ENCODE measurements around the gene LAMA2. TPM values are rescaled to one million over a fixed set of nuclear protein-coding genes. Genes with fewer than 3 reads are reported as not detected.

Gene LAMA2
- total and polyA plus RNA-seq, 2 donors (not counting 3 experiments of a cell fraction or from before 2014, with no cell fraction given): 0.51 to 0.75 TPM

DNA sequence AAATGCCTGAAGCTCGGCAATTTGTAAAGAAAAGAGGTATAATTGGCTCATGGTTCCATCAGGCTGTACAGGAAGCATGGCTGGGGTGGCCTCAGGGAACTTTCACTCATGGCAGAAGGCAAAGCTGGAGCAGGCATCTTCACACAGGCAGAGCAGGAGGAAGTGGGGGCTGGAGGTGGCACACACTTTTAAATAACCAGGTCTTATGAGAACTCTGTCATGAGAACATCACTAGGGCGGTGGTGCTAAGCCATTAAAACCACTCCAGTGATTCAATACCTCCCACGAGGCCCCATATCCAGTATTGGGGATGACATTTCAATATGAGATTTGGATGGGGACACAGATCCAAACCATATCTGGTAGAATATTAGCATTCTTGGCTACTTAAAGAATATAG is 481.8 kb downstream of the LAMA2 start:
- DNase-seq (ENCODE audit: low read depth, low spot score): no peak
- BruUV-seq (replicated peaks): no TSS peak
- H3K9ac ChIP-seq (replicated peaks; ENCODE audit: extremely low read depth, insufficient read depth, low read length): no peak overlapping the region
- no peaks in the 10 kb centered on the region for H3K4me1 ChIP-seq (ENCODE audit: control insufficient read depth, extremely low read depth, insufficient read depth, low read length)
- ChIA-PET POLR2A (no interaction called here), CTCF (no interaction called here)
- H3K4me3 ChIP-seq (replicated peaks in 1 of 3; ENCODE audit: insufficient read depth in 1 of 3, low read depth in 1 of 3, low read length in 3 of 3): no peak overlapping the region
- H3K4me2 ChIP-seq (ENCODE audit: insufficient read depth, low read length): no peak overlapping the region
- H3K79me2 ChIP-seq (ENCODE audit: control insufficient read depth, insufficient read depth, low read length): no peaks in the 10 kb centered on the region
- no peaks in the 10 kb centered on the region for H3K36me3 ChIP-seq (ENCODE audit: control insufficient read depth in 2 of 2, extremely low read depth in 1 of 2, insufficient read depth in 2 of 2, low read length in 2 of 2)
- no peak for TF ChIP-seq GATA2 (IDR thresholded peaks at IDR 0.05; ENCODE audit: insufficient read depth, insufficient read length, low read depth, low read length)
- no peak for TF ChIP-seq JUN (IDR thresholded peaks at IDR 0.05; ENCODE audit: borderline replicate concordance, insufficient read depth, insufficient read length, low read depth)
- no peak for TF ChIP-seq MYC (IDR thresholded peaks at IDR 0.05; ENCODE audit: low read depth, low read length)
- H4K20me1 ChIP-seq (replicated peaks; ENCODE audit: control insufficient read depth, extremely low read depth, insufficient read depth, low read length): no peaks in the 10 kb centered on the region
- no peak overlapping the region for H3K27ac ChIP-seq (ENCODE audit: insufficient read depth, low read depth, low read length)
- H2AFZ ChIP-seq (ENCODE audit: low read depth, low read length): no peak overlapping the region
- H3K27me3 ChIP-seq (ENCODE audit: control insufficient read depth in 2 of 2, insufficient read depth in 2 of 2, low read length in 2 of 2): no peaks in the 10 kb centered on the region
- H3K9me3 ChIP-seq (replicated peaks; ENCODE audit: control insufficient read depth, insufficient read depth, low read length): no peaks in the 10 kb centered on the region
- intact Hi-C loops (cut with micrococcal nuclease) (no loop called here), dilution Hi-C loops (cut with MboI; ENCODE audit: extremely low pct_ligation_motif_present, low sequenced_read_pairs) (no loop called here)
- no peak for FAIRE-seq
- no peaks in the 10 kb centered on the region for H3K9me1 ChIP-seq (replicated peaks; ENCODE audit: control insufficient read depth, extremely low read depth, insufficient read depth, low read length)

DNA sequence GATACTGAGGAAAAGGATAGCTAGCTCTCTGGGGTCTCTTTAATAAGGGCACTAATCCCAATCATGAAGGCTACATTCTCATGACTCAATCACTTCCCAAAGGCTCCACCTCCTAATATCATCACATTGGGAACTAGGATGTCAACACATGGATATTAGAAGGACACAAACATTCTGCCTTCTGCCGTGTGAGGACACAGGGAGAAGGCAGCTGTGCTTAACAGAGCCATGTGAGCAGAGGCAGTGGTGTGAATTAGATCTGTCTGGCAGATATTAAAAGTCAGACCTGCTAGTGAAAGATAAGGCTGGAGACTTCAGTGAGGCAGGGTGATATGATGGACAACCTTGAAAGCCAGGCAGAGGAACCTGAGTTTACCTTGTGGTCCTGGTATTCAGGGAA is 485.1 kb downstream of the LAMA2 start:
- H3K36me3 ChIP-seq (ENCODE audit: control insufficient read depth in 2 of 2, extremely low read depth in 1 of 2, insufficient read depth in 2 of 2, low read length in 2 of 2): no peaks in the 10 kb centered on the region
- H3K27me3 ChIP-seq (ENCODE audit: control insufficient read depth in 2 of 2, insufficient read depth in 2 of 2, low read length in 2 of 2): no peaks in the 10 kb centered on the region
- no peak overlapping the region for H3K9ac ChIP-seq (replicated peaks; ENCODE audit: extremely low read depth, insufficient read depth, low read length)
- no peaks in the 10 kb centered on the region for H3K9me1 ChIP-seq (replicated peaks; ENCODE audit: control insufficient read depth, extremely low read depth, insufficient read depth, low read length)
- no peaks in the 10 kb centered on the region for H4K20me1 ChIP-seq (replicated peaks; ENCODE audit: control insufficient read depth, extremely low read depth, insufficient read depth, low read length)
- dilution Hi-C loops (cut with MboI; ENCODE audit: extremely low pct_ligation_motif_present, low sequenced_read_pairs) (no loop called here), intact Hi-C loops (cut with micrococcal nuclease) (no loop called here)
- H3K27ac ChIP-seq (ENCODE audit: insufficient read depth, low read depth, low read length): no peak overlapping the region
- no peaks in the 10 kb centered on the region for H3K9me3 ChIP-seq (replicated peaks; ENCODE audit: control insufficient read depth, insufficient read depth, low read length)
- no peak overlapping the region for H3K4me3 ChIP-seq (replicated peaks in 1 of 3; ENCODE audit: insufficient read depth in 1 of 3, low read depth in 1 of 3, low read length in 3 of 3)
- H3K4me1 ChIP-seq (ENCODE audit: control insufficient read depth, extremely low read depth, insufficient read depth, low read length): no peaks in the 10 kb centered on the region
- no peaks in the 10 kb centered on the region for H3K79me2 ChIP-seq (ENCODE audit: control insufficient read depth, insufficient read depth, low read length)
- H3K4me2 ChIP-seq (ENCODE audit: insufficient read depth, low read length): no peak overlapping the region
- FAIRE-seq (no peak), DNase-seq (ENCODE audit: low read depth, low spot score) (no peak)
- BruUV-seq (replicated peaks): no TSS peak
- TF ChIP-seq FOS (IDR thresholded peaks at IDR 0.05; ENCODE audit: borderline replicate concordance, insufficient read depth, low read length) (no peak), JUN (IDR thresholded peaks at IDR 0.05; ENCODE audit: borderline replicate concordance, insufficient read depth, insufficient read length, low read depth) (no peak), POLR2A (IDR thresholded peaks at IDR 0.05; ENCODE audit: low read depth, low read length) (no peak), MYC (IDR thresholded peaks at IDR 0.05; ENCODE audit: low read depth, low read length) (no peak), EZH2 (IDR thresholded peaks at IDR 0.05; ENCODE audit: borderline replicate concordance, low read depth, low read length, severe bottlenecking) (no peak), POLR2AphosphoS5 (IDR thresholded peaks at IDR 0.05; ENCODE audit: insufficient read depth, low read depth, low read length) (no peak), GATA2 (IDR thresholded peaks at IDR 0.05; ENCODE audit: insufficient read depth, insufficient read length, low read depth, low read length) (no peak)
- TF ChIP-seq, protein P1, sequence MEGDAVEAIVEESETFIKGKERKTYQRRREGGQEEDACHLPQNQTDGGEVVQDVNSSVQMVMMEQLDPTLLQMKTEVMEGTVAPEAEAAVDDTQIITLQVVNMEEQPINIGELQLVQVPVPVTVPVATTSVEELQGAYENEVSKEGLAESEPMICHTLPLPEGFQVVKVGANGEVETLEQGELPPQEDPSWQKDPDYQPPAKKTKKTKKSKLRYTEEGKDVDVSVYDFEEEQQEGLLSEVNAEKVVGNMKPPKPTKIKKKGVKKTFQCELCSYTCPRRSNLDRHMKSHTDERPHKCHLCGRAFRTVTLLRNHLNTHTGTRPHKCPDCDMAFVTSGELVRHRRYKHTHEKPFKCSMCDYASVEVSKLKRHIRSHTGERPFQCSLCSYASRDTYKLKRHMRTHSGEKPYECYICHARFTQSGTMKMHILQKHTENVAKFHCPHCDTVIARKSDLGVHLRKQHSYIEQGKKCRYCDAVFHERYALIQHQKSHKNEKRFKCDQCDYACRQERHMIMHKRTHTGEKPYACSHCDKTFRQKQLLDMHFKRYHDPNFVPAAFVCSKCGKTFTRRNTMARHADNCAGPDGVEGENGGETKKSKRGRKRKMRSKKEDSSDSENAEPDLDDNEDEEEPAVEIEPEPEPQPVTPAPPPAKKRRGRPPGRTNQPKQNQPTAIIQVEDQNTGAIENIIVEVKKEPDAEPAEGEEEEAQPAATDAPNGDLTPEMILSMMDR (IDR thresholded peaks at IDR 0.05; ENCODE audit: extremely low read depth in 1 of 2, insufficient read depth in 1 of 2, low read depth in 1 of 2, low read length in 2 of 2): no peak
- TF ChIP-seq, protein P2, sequence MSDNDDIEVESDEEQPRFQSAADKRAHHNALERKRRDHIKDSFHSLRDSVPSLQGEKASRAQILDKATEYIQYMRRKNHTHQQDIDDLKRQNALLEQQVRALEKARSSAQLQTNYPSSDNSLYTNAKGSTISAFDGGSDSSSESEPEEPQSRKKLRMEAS (IDR thresholded peaks at IDR 0.05; ENCODE audit: insufficient read depth, insufficient read length): no peak
- POLR2A ChIA-PET: no interaction called here
- H2AFZ ChIP-seq (ENCODE audit: low read depth, low read length): peak overlapping the region; percentile 53
- CTCF ChIA-PET: interaction anchor here (3.9 kb wide), 1 partner anchor 560 kb away, joined by 91 read pairs; no protein-coding TSS in a partner anchor

Data from endothelial cell of umbilical vein (primary cell).